Measurements from ENCODE around the gene AP1G2. TPM values are rescaled to one million over a fixed set of nuclear protein-coding genes. Genes with fewer than 3 reads are reported as not detected.
A peak's percentile ranks its signal among the peaks of the same experiment; 100 is the strongest.

AP1G2 gene
- total and polyA plus RNA-seq, 12 donors: 6.6 to 58.5 (median 10.8) TPM

GRCh38 chr14:23544511-23545447 lies 22.8 kb downstream of the AP1G2 start:
- intact Hi-C loops (cut with DNase I): loop anchor here in 1 of 10 donors (5.0 kb wide), 1 partner anchor 67 kb away; no protein-coding TSS in a partner anchor
- Histone ChIP-seq H3K27me3 (no peaks in the 10 kb centered on the region), H3K9me3 (no peaks in the 10 kb centered on the region), H3K4me1 (peaks cover 0 to 21% (median 13%) of the 10 kb centered on the region in 9 donors), H3K4me3 (no peak overlapping the region), H3K27ac (peak overlapping the region in 8 of 10 donors; percentile 48 to 77 (median 68)), H3K36me3 (no peaks in the 10 kb centered on the region)
- no peak for TF ChIP-seq CTCF (IDR thresholded peaks at IDR 0.05)
- WGBS, 2 donors: 43 to 49% methylated on average over 25 of the region's 25 CpGs
- DNase-seq: peak; percentile 62 to 66
- peak; percentile 46 to 93 (median 85) for ATAC-seq

GRCh38 chr14:23543403-23543802 lies 24.2 kb downstream of the AP1G2 start:
- WGBS, 2 donors: 96 to 98% methylated on average over 5 of the region's 5 CpGs
- Histone ChIP-seq H3K4me3 (no peak overlapping the region), H3K27me3 (no peaks in the 10 kb centered on the region), H3K36me3 (no peaks in the 10 kb centered on the region), H3K9me3 (no peaks in the 10 kb centered on the region), H3K27ac (no peak overlapping the region), H3K4me1 (peaks cover 0 to 30% (median 14%) of the 10 kb centered on the region in 9 donors)
- no peak for TF ChIP-seq CTCF (IDR thresholded peaks at IDR 0.05)
- no peak for DNase-seq
- intact Hi-C loops (cut with DNase I): loop anchor here in 1 of 10 donors (5.0 kb wide), 1 partner anchor 66 kb away; no protein-coding TSS in a partner anchor
- no peak for ATAC-seq

GRCh38 chr14:23542261-23542660 lies 25.3 kb downstream of the AP1G2 start:
- no peaks in the 10 kb centered on the region for H3K36me3 ChIP-seq
- no peak for TF ChIP-seq CTCF (IDR thresholded peaks at IDR 0.05)
- no peak overlapping the region for H3K27ac ChIP-seq
- no peak for DNase-seq
- no peak overlapping the region for H3K4me3 ChIP-seq
- intact Hi-C loops (cut with DNase I): loop anchor here in 1 of 10 donors (5.0 kb wide), 1 partner anchor 65 kb away; no protein-coding TSS in a partner anchor
- WGBS, 2 donors: 77 to 81% methylated on average over 5 of the region's 5 CpGs
- H3K27me3 ChIP-seq: no peaks in the 10 kb centered on the region
- ATAC-seq: no peak
- peaks cover 0 to 30% (median 14%) of the 10 kb centered on the region in 9 donors for H3K4me1 ChIP-seq
- no peaks in the 10 kb centered on the region for H3K9me3 ChIP-seq

- DNase-seq (no peak), ATAC-seq (no peak)
- Histone ChIP-seq H3K9me3 (no peaks in the 10 kb centered on the region), H3K36me3 (no peaks in the 10 kb centered on the region), H3K4me1 (peaks cover 0 to 17% (median 7%) of the 10 kb centered on the region in 9 donors), H3K4me3 (no peak overlapping the region), H3K27ac (no peak overlapping the region), H3K27me3 (no peaks in the 10 kb centered on the region)
- intact Hi-C loops (cut with DNase I): loop anchor here in 1 of 10 donors (5.0 kb wide), 1 partner anchor 63 kb away; no protein-coding TSS in a partner anchor
- TF ChIP-seq CTCF (IDR thresholded peaks at IDR 0.05): no peak
- WGBS, 2 donors: 89 to 92% methylated on average over 4 of the region's 4 CpGs
Measured at GRCh38 chr14:23540141-23540469, 27.5 kb downstream of the AP1G2 start.

Data from heart right ventricle (tissue), 16 donors.